ENCODE data around the gene ZNF394.

GRCh38 chr7:99499721-99500636 is at the start of gene ZNF394:
- TF ChIP-seq CTCF (IDR thresholded peaks at IDR 0.05; ENCODE audit: low read depth, low read length, poor library complexity, severe bottlenecking) (peak; percentile 38), EZH2phosphoT487 (IDR thresholded peaks at IDR 0.05; ENCODE audit: borderline replicate concordance, low read length) (no peak)
